ENCODE measurements around the gene ADD3.

Gene ADD3

DNA sequence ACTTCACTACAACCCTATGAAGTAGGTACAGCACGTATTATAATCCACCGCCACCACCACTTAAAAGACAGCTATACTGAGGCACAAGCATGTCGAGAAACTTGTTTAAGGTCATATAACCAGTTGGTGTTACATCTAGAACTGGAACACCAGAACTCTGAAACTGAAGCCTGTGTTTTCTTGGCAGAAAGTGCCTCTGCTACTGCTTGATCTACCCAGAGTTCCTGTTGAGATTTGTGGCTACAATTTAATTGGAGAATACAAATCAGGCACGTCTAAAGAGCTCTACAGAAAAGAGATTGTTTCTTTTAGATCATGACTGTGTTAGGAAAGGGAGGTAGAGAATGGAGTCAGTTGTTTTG, 4.3 kb upstream of the ADD3 start:
- FAIRE-seq (no peak), DNase-seq (ENCODE audit: low spot score) (no peak)

DNA sequence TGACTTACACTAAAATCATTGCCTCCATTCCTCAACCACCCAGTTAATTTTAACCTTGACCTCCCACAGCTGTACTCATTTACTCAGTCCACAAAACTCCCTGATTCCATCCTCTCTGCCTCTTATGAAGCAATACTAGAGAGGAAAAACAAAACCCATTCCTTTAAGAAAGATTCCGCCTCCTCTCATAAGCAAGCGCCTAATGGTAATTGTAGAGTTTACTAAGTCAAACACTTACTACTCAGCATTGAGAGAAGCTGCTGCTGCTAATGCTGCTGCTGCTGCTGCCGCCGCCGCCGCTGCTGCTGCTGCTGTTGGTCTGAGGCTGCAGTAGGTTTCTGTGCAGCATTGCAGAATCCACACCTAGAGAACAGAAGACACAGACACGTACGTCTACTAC, 2.1 kb upstream of the ADD3 start:
- no peak for DNase-seq (ENCODE audit: low spot score)
- FAIRE-seq = no peak

DNA sequence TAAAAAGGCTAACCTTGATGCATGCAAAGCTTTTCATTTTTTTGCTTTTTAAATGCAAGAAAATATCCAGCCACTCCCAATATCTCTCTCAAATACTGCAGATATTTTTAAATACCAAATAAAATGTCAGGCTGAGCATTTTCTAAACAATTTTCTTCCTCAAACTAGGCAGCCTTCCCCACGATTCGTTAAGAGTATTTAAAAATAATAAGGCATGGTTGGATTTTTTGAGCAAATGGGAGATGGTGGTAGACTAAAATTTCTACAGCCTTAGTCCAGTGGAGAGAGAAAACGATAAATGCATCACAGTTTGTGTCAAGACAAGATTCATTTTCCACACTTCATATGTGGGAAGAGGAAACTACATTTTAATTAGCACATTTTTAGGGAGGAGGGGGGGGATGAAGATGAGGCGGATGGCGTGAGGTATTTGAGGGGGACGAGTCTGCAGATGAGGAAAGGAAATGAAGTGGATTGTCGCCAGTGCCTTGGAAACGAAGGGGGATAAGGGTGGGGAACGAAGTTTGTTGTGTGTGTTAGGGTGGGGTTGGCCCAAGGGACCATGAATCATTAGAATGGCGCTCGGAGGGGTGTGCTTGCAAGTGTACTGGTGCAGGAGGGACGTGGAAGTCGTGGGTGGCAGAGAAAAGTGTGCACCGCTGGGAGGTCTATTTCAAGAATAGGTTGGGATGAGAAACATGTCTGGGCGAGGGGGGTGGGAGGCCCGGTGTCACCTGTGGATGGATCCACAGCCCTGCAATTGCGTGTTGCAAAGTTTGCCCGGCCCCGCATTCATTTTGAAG, 1.2 kb upstream of the ADD3 start:
- FAIRE-seq (no peak), DNase-seq (ENCODE audit: low spot score) (peak; percentile 72)

DNA sequence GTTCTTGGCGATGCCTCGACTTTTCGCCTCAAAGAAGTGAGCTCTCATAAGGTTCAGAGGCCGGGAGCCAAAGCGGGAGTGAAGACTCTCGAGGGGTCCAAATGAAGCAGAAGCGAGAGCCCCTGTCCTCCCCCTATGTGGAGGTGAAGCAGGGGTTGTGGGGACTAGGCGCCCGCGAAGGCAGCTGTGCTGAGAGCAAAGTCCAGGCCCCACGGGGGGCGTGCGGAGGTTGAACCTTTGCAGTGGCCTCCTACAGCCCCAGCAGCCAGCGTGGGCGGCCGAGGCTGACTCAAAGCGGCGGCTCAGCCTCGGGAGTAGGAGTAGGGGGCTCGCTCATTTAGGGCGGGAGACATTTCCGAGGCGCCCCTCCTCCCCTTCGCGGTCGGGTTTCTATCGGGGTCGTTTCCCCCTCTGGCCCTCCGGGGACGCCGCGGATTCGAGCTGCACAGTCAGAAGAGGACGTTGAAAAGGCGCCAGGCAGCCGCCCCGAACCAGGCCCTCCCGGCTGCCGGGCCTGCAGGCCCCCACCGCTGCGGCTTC, 553 bp upstream of the ADD3 start:
- no peak for FAIRE-seq
- peak; percentile 63 for DNase-seq (ENCODE audit: low spot score)

DNA sequence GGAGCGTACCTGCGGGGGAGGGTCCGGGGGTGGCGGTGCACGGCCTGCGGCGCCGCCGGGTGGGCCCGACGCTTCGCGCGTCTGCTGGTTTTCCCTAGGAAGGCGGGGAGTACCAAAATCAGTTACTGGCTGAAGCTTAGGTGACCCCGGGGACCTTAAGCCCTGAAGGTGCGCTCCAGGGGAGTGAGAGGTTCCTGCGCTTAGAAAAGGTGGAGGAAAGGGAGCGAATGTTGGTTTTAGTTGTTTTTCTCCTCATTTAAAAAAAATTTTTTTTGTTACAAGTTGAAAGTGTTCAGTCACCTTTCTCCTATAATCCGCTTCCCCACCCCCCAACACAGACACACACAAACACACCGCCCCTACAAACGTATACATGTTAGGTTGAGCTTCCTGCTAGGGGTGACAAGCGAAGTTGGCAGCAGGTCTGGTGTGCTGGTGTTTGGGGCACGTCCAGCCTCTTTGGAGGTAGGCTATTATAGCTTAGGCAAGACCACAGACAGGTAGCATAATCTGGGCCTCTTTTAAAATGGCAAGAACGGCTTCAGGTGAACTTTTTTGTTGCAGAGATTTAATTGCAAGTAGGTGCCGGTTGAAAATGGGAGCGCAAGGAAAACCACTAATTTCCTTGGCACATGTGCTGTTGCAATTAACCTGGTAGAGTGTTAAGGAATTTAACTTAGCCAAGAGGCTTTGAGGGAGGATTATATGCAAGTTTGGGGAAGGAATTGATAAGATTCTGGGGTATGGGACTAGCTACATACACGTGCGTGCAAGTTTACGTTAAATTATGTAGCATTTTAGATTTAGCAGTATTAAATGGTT, 945 bp downstream of the ADD3 start:
- DNase-seq (ENCODE audit: low spot score) = peak; percentile 44
- FAIRE-seq = no peak

DNA sequence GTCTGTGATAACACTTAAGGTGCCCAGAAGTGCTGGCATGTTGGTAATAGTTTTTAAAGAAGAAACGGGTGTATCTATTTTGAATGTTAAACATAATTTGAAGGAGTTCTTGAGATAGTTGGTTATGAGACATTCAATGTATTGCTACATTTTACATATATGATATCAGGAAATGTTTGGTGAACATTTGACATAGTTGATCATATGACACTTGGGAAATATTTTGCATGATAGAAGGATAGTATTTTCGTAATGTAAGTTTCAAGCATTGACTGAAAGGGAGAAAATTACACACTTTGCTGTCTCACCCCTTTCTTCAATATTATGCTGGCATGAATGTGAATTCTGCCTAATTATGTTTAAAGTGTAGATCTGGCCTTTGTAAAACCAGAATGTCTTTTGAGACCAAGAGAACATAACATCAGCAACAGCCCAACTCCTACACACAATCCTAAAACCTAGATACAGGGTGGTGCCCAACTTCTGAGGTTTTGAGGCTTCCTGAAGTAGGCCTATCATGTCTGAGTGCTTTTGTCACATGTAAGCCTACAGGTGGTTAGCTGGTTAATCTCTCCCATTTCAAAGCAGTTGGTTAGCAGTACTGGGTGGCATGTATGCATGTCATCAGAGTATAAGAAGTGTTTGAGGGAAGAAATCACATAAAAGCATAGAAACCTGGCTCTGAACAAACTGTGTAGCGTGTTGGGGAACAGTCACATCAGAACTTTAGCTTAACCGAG, 2.1 kb downstream of the ADD3 start:
- FAIRE-seq = no peak
- no peak for DNase-seq (ENCODE audit: low spot score)

DNA sequence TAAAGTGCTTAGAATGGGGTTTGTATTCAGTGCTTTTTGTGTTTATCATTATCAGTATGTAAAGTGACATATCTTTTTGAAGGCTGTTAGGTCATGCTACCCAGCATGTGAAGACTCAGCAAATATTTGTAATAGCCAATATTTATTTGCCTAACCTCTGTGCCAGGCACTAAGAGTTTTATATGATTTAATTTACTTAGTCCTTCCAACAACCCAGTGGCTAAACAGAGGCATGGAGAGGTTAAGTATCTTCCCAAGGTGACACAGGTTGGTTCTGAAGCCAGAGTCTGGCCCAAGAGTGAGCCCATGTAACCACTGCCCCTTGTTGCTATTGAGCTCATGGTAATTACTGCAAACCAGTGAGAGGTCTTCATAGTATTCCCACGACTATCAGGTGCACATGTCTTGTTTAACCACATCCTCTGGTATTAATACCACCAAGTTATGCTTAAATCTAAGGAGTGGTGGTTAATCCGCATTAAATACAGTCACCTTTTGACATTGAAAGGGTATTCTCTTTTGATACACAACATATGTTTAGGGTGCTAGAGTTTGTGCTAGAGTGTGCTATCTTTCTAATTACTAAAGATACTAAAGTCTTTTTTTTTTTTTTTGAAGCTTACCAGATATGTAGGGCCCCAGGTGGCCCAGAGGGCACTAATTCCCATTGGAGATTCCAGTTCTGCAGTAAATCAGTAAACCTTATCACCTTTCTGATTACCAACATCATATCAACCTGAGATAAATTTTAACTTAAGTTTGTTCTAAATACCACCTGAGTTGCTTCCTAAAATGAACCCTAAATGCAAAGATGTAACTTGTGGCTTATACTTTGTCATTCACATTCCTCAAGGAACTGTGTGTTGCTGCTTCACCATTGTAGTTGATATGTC, 2.9 kb downstream of the ADD3 start:
- DNase-seq (ENCODE audit: low spot score) = no peak
- no peak for FAIRE-seq

DNA sequence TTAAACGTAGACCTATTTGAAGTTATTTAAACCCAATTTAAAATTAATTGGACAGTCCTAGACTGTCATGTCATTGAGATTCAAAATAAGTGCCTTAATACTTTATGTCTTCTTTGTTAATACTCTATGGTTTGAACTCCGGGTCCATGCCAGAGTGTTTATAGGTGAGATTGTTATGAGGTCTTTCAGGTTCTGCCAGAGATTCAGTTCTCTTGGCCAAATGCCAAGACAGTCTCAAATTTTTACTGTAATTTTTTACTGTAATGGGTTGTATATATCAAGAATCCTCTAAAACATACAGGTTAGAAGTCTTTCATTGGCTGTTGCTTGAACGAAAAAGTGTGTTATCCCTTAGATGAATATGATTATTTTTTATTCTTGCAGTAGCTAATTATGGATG, 3.9 kb downstream of the ADD3 start:
- DNase-seq (ENCODE audit: low spot score) (no peak), FAIRE-seq (no peak)

DNA sequence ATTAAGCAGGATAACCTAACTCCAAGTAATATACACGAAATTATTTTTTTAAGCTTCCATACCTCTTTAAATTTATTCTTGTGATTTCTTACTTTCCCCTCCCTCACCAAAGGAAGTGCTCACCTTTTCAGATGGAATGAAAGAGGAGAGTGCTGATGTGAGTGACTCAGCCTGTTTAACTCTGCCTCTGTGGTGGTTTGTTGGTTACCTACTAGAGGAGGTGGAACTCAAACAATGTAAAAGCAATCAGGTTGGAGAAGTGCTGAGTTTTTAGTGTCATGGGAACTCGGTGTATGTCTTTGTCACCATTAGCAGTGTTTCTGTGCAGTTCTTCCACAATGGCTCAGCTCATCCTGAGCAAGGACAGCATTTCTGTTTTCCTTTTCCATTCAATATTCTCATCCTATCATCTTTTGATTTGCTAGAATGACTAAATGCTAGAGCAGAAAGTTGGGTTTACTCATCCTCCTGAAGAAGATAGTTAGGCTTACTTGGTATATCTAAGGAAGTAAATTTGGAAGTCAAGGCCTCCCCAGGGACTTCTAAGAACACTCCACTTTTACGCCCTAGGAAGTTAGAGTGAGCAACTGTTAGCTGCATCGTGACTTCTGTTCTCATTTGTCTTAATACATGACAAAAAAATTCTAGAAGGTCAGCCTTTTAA, 6.0 kb downstream of the ADD3 start:
- DNase-seq (ENCODE audit: low spot score) = peak; percentile 17
- no peak for FAIRE-seq

DNA sequence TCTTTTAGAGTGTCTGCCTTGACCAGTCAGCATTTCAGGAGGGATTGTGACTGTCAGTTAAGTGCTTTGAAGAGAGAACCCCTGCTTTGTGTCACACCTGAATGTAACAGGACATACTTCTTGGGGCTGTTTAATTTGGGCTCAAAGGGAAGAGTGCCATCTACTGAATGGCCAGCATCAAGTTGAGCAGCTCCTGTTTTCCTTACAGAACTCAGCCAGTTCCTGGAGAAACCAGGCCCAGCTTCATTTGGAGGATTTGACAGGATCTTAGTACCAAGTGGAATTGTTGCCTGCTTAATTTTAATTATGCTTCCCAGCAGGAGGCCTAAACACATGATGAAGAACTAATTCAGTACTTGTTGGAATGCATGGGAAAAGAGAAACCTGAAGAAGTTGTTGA, 8.3 kb downstream of the ADD3 start:
- no peak for DNase-seq (ENCODE audit: low spot score)
- no peak for FAIRE-seq

DNA sequence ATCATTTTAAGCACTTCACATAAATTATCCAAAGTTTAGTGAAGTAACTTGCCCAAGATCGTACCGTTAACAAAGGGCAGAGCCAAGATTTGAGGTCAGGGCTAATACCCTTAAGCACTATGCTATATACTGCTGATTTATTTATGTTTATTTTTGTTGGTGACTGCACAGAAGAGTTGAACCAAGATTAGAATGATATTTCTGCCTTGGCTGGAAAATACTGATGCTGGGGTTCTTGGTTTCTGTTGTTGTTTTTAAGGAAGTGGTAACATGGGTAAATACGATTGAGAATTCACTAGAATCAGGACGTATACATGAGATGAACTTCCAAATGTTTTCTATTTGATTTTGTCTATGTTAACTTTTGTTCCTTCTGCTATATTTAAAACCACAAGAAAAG, 9.3 kb downstream of the ADD3 start:
- no peak for DNase-seq (ENCODE audit: low spot score)

DNA sequence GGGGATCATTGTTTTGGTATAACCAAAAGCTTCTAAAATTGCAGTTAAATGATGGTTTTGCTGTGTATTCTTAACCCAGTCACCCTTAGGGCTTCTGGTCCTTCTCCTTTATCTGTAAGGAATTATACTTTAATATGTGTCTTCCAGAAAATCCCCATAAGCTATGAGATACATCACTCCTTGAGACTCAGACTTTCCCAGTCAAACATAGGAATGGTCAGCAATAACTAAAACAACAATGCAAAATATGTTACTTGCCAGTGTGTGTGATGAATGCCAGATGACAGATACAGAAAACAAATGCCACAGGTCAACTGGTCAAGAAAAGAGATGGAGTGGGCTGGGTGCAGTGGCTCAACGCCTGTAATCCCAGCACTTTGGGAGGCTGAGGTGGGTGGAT, 10.1 kb downstream of the ADD3 start:
- FAIRE-seq = no peak
- DNase-seq (ENCODE audit: low spot score) = no peak

More for the DNA sequence above, 9.3 kb downstream of the ADD3 start:
- no peak for FAIRE-seq

DNA sequence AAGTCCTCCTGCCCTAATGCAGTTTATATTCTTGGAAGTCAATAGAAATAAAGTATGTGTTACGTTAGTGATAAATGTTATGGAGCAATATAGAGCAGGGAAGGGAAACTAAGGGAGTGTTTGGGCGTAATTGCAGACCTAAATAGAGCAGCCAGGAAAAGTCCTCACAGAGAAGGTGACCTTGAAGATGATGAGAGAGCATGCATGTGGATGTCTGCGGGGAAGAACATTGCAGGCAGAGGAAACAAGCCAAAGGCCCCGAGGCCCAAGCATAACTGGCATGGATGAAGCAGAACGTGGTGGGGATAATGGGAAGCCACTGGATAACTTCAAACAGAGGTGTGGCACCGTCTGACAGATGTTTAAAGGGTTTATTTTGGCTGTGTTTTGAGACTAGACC, 12.5 kb downstream of the ADD3 start:
- FAIRE-seq = no peak
- DNase-seq (ENCODE audit: low spot score) = no peak

DNA sequence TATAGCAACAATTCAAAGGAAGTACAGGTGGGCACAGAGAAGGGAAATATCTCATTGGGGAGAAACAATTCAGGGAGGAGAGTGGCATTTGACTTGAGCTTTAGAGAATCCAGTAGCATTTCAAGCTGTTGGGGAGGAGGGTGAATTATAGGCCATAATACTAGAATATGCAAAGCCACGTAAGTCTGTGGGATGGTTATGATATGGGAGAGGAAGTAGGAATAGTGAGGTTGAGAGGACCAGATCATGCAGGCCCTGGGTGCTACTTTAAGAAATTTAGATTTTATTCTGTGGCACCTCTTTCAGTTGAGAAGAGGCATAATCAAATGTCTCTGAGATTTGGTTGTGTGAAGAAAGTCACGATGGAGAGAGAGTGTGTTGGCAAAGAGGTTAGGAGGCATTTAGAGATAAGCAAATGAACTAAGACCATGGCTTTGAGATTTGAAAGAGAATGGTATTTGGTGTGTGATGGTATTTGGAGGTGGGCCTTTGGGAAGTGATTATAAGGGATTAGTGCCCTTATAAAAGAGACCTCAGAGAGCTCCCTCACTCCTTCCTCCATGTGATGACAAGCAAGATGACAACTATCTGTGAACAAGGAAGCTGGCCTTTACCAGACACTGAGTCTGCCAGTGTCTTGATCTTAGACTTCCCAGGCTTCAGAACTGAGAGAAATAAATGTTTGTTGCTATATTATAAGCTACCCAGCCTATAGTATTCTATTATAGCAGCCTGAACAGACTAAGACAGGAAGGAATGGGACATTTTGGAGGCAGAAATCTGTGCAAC, 15.1 kb downstream of the ADD3 start:
- FAIRE-seq = no peak
- DNase-seq (ENCODE audit: low spot score) = no peak

DNA sequence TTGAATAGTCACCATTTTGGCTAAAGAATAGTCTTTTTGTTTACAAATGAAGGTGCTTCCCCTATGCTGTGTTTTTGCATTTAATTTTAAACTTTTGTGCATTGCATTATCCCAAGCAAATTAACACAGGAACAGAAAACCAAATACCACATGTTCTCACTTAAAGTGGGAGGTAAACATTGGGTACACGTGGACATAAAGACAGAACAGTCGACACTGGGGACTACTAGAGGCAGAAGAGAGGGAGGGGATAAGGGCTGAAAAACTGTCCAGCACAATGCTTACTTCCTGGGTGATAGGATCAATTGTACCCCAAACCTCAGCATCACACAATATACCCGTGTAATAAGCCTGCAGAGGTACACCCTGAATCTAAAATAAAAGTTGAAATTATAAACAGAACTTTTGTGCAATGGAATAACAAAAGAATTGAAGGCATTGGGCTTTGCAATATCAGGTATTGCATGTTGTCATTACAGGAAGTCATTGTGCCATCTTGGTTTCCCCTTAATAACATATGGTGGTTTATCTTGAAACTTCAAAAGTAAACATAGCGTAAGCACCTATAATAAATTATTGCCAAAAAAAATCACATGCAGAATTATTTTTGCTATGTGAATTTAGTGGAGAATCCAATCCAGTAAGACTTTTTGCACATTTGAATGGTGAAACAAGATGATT, 16.1 kb downstream of the ADD3 start:
- FAIRE-seq = no peak

DNA sequence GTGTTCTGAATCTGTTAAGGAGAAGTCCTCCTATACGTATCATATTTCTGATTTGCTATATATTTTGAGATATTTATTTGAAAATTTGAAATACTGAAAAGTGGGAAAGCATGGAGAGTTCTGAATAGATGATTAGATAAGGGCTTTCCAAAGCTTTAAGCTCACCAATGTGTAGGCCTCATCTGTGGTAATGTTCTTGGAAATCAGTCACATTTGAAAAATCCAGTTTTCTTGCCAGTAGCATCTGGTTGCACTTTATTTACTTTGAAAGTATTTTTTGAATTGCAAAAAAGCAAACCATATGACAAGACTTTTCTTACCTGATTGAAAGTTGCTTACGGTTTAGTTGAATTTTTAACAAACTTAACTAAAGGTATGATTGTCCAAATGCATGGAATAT, 21.7 kb downstream of the ADD3 start:
- DNase-seq (ENCODE audit: low spot score) (no peak), FAIRE-seq (no peak)

More for the DNA sequence above, 16.1 kb downstream of the ADD3 start:
- DNase-seq (ENCODE audit: low spot score) = no peak

DNA sequence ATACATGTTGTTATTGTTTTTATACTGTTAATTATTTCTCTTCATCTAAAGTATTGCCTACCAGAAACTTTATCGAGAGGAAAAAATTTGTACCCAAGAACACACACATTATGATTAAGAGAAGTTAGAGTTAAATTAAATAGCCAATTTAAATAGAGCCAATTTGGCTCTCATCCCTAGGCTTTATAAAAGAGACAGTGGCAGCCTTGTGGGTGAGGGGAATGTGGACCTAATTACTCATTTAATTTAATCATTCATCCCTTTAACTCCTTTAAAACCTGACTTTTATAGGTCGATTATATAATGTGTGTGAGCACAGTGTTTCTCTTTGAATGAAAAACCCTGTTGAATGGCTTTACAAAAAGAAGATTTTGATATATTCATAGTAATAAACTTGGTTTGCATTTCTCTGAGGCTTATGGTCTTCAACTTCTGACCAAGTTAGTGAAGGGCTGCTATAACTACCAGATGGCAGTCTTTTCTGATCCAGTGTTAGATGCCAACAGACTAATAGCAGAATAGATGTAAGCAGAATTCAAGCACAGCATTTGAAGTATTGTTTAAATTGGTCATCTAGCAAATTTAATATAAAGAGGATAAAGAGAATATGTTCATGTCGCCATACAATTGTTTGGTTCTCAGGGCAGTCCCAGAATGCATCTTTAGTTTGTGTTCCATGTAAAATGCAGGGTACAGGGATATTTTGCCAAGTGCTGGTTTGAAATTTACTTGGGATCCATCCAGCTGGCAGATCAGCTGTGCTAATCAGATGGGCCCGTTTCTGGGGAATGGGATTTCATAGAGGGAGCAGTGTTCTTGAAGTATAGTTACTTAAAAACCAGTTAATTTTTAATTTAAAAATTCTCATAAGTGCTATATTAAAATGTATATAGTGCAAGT, 25.3 kb downstream of the ADD3 start:
- DNase-seq (ENCODE audit: low spot score) (no peak), FAIRE-seq (no peak)

DNA sequence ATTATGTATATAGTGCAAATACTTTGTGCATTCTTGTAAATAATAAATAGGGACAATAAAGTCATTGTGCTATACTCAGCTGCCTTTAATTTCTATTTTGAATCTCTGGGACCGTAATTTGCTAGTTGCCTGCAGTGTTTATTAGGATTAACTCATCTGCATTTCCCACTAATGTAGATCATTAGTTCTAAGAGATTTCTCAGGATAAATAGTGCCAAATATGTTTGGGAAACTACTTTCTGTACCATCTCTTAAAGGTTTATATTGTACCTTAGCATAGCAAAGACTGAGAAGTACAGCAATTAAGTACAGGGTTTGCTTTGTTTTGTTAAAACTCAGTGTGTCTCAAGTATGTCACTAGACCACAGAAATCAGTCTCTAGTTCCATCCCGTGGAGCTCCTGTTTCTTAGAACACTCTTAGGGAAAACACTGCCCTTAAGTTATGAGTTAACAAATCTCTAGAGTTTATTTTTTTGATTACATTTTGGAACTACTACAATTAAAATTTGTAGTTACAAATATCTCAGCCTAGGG, 26.0 kb downstream of the ADD3 start:
- no peak for FAIRE-seq

More for the DNA sequence above, 26.0 kb downstream of the ADD3 start:
- no peak for DNase-seq (ENCODE audit: low spot score)

Data from urothelium cell line (cell line).